HG02852 (cell line): Measurements from ENCODE around the gene KRT37.
"Not testable (repeated sequence)": the region's sequence is repeated elsewhere in the genome, so short reads cannot be mapped to it uniquely, and the experiment has no call there.

Experiments used
- ATAC-seq: cut with Tn5 transposase; IDR thresholded peaks from one replicate; pipeline ENCODE4 v1.9.1; 2021; ENCODE audit warnings: mild to moderate bottlenecking, moderate library complexity; ENCODE audit not compliant: unreplicated experiment

KRT37 gene

DNA sequence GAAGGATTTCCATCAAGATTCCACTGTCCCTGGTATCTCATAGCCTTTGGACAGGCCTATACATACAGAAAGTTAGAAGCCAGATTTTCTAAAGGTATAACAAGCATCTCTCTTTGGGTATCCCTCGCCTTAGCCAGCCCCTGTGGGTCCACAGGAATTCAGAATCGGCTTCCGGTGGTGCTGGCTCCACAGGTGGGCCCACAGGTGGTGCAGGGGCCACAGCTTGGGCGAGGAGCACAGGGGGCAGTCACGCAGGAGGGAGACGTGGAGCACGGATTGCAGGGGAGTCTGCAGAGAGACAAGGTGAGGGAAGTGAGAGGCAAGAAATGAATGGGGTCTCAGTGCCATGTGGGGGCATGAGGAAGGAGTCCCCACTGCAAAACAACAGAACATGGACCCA is 12.9 kb upstream of the KRT37 start:
- no peak for ATAC-seq

- ATAC-seq = no peak
Measured at GRCh38 chr17:41434415-41434814, 10.0 kb upstream of the KRT37 start.

DNA sequence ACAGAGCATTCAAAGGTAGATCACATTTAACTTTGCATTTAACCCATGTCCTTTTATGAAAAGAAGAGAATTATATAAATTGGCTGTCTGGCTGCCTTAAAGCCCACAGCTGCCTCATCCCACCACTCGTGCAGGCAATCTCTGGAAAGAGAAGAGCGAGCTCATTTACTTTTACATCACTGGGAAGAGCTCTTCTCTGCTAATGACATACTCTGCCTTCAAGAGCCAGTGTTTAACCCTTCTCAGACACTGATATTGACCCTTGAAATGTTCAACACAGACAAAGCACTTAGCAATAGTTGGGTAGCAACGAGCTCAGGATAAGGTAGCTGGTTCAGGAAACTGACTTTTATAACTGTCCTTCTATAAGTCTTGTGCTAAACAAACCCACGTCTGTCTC is 9.6 kb upstream of the KRT37 start:
- no peak for ATAC-seq

DNA sequence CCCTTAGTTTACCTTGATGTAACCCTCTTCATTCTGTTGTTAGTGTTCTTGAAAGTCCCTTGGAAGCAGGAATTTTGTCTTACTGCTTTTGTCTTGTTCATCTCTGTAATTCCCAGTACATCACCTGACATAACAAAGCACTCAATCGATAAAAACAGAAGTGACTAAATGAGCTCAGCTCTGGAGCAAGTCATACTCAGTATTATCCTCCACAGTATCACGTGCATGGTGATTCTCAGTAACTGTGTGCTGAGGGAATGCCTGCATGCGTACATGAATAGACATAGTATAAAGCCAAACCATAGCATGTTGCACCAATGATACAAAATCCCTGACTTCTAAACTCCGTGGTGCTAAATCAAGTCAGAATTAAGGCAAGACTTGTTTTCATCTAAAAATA is 9.2 kb upstream of the KRT37 start:
- ATAC-seq = no peak

- not testable (repeated sequence) for ATAC-seq
Measured at GRCh38 chr17:41430376-41430775, 6.0 kb upstream of the KRT37 start.

- no peak for ATAC-seq
Measured at GRCh38 chr17:41429667-41430066, 5.3 kb upstream of the KRT37 start.

DNA sequence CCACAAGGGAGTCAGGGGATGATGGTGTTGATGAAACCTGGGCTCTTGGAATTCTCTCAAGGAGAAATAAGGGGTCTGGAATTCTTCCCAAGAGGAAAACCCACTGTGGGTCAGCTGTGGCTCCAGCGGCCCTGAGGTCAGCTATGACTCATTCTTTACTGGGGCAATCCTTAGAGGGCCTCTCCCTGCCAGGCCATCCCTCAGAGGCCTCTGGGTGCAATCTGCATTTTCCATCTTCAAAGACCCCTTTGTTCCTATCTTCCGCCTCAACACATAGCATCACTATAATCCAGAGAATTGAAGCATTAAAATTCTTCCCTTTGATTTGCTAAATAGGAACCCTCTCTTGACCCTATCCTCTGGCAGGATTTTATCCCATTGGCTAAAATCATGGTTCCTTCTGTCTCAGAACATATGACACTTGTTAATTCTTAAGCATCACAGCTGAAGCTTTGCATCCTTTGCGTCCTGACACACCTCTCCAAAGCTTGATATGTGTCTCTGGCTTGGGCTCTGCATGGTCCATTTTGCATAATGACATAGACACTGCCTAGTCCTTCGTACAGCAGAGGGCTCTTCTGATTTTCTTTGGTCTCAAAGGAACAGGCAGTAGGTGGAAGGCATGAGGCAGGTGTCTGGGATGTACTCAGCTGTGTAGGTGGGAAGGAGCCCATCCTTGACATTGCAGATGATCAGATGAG is 4.4 kb upstream of the KRT37 start:
- no peak for ATAC-seq

- not testable (repeated sequence) for ATAC-seq
Measured at GRCh38 chr17:41422586-41422985, 1.8 kb downstream of the KRT37 start.

- no peak for ATAC-seq
Measured at GRCh38 chr17:41421617-41422016, 2.8 kb downstream of the KRT37 start.

DNA sequence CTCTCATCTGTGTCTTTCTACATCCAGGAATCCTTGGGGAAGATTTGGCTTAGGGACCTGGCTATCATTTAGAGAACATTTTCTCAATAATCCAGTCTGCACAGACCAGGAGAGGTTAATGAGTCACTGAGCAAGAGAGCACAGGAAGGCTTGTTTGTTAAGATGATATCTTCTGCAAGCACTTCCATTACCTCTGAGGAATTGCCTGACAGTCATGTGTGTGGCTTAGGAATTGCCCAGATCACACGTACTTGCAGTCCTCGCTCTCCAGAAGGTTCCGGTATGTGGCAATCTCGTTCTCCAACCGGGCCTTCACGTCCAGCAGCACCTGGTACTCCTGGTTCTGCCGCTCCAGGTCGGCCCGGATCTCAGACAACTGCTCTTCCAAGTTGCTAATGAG is 3.3 kb downstream of the KRT37 start:
- ATAC-seq = no peak

DNA sequence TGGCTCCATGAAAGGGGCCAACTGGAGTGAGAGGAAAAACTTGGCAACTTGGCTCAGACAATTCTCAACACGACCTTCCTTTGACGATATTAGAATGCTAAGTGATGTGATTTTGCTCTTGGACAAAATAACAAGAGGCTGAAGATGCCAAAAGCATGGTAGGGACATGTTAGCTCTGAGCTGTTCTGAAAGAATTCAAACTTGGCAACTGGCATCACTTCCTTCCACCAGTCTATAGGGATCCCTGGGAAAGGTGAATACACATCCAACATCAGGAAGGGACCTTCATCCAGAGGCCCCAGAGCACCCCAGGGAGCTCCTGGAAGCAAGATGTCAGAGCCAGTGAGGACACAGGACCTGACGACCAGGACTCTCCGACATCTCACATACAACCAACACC is 4.3 kb downstream of the KRT37 start:
- ATAC-seq = no peak

GRCh38 chr17:41419716-41420115 is 4.7 kb downstream of the KRT37 start:
- no peak for ATAC-seq

GRCh38 chr17:41418116-41418860 is 6.1 kb downstream of the KRT37 start:
- ATAC-seq = no peak

DNA sequence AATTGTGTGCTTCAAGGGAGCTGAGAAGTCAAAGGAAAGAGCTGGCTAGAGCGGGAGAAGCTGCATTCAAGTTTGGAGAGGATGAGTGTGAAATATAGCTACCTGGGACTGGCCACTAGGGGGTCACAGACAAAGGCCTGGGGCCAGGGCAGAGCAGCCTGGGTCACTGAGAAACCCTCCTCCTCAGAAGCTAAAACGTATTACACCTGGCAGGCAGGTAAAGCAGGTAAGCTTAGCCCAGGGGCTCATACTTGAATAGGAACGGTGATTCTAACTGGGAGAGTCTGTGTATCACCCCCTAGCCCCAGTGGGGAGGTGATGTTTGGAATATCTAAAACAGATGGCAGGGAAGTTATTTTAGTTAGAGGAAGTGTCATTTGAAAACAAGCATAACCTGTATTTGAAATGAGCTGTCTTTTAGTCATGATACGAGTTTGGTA is 6.8 kb downstream of the KRT37 start:
- no peak for ATAC-seq

GRCh38 chr17:41417127-41417526 is 7.3 kb downstream of the KRT37 start:
- no peak for ATAC-seq

DNA sequence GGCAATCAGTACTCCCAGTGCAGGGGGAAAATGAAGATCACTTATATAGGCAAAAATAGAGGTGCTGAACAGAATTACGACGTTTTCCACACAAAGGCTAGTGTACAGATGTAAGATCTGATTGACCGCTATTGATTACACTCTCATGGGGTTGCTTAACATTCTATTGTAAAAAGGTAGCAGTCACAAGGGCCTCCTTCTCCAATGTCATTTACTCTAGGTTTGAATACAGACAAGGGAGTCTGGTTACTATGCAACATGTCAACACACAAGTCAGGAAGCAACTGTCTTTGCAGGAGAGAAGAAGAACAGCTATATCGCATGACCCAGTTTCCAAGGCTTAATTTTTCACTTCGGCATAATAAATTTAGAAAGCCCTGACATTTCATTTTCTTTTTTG is 7.9 kb downstream of the KRT37 start:
- no peak for ATAC-seq

GRCh38 chr17:41415833-41416335 is 8.5 kb downstream of the KRT37 start:
- no peak for ATAC-seq

GRCh38 chr17:41415411-41415810 is 9.0 kb downstream of the KRT37 start:
- no peak for ATAC-seq

DNA sequence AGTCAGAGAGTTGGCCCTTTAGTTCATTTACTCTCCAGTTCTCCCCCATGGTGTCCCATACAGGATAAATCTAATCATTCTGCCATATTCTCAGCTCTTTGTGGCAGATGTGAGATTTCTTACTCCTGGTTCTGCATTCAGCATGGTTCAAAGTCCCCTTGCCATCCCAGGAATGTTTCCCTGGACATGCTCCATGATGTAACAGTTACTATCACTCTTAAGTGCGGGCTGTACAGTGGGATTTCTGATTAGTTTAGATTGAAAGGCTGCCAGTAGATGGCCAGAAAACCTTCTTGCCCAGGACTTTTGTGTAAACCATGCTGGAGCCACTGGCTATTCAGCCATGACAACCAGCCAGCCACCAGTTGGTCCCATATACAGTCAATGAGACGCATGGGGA is 10.4 kb downstream of the KRT37 start:
- ATAC-seq = no peak

GRCh38 chr17:41413353-41413957 is 10.9 kb downstream of the KRT37 start:
- no peak for ATAC-seq

DNA sequence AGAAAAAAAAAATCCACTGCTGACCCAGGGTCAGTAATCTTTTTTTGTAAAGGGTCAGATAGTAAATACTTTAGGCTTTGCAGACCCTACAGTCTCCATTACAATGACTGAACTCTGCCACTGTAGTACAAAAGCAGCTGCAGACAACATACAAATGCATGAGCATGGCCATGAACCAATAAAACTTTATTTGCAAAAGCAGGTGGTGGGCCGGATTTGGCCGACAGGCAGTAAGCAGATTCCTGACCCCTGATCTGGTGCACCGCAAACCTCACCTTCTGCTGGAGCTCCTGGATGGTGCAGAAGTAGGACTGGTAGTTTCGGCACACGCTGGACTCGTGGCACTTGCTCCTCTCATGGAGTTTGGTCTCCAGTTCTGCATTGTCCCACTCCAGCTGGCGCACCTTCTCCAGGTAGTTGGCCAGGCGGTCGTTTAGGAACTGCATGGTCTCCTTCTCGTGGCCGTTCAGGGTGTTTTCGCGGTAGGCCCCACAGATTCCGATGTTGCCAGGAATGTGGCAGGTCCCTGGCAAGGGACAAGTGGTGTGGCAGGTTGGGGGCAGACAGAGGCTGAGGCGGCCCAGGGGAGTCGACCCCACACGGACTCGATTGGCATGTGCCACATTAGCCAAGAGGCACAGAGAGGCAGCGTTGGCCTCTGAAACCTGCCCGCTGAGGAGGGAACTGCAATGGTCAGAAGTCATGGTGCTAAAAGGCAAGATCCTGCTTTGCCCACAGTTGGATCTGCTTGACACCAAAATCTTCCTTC is 13.1 kb downstream of the KRT37 start:
- ATAC-seq = no peak
